ENCODE measurements around the gene PSMD9.

The PSMD9 gene

GRCh38 chr12:121957861-121958515, 69.4 kb downstream of the PSMD9 start:
- peak; percentile 51 for DNase-seq

- DNase-seq = peak; percentile 85
These were observed 70.1 kb downstream of the PSMD9 start for GRCh38 chr12:121958541-121959240.

- no peak for DNase-seq
These were observed 72.0 kb downstream of the PSMD9 start for GRCh38 chr12:121960541-121960940.

- DNase-seq = no peak
These were observed 72.7 kb downstream of the PSMD9 start for GRCh38 chr12:121961195-121961879.

- no peak for DNase-seq
These were observed 74.9 kb downstream of the PSMD9 start for GRCh38 chr12:121963341-121964018.

GRCh38 chr12:121964813-121965643, 76.4 kb downstream of the PSMD9 start:
- no peak for DNase-seq

- no peak for DNase-seq
These were observed 78.4 kb downstream of the PSMD9 start for GRCh38 chr12:121966959-121967358.
